Keratinocyte (primary cell): Measurements from ENCODE around the gene CHRNA1. TPM values are rescaled to one million over a fixed set of nuclear protein-coding genes. Genes with fewer than 3 reads are reported as not detected.

Source experiments
- DNase-seq: peaks from one replicate; pipeline ENCODE4 v3.0.0-alpha.2; 2011; ENCODE audit warnings: low read depth, missing footprints, low spot score
- FAIRE-seq: peaks from 2 replicates; lab custom pipeline; 2011; peaks lifted over from hg19 to GRCh38; lab: Jason Lieb, UNC
- H2AFZ ChIP-seq: 2 replicates; pipeline ENCODE4 v1.6.0; 2012; ENCODE audit warnings: low read length, control low read depth, inconsistent platforms; ENCODE audit not compliant: control insufficient read depth
- H3K27ac ChIP-seq: 2 replicates; pipeline ENCODE4 v1.5.1; 2011; ENCODE audit warnings: low read length; ENCODE audit not compliant: control insufficient read depth, insufficient read depth
- H3K27me3 ChIP-seq: 3 replicates; pipeline ENCODE4 v1.6.0; 2011; ENCODE audit warnings: low read length; ENCODE audit not compliant: control insufficient read depth, insufficient read depth; ENCODE audit errors: extremely low read depth
- H3K36me3 ChIP-seq, 2 experiments: 2 replicates in 1 of 2; 3 replicates in 1 of 2; pipeline ENCODE4 v1.5.1; 2011; ENCODE audit warnings: low read length in 2 of 2, mild to moderate bottlenecking in 1 of 2; ENCODE audit not compliant: control insufficient read depth in 2 of 2, insufficient read depth in 2 of 2; ENCODE audit errors: extremely low read depth in 1 of 2
- H3K4me1 ChIP-seq: 3 replicates; pipeline ENCODE4 v1.5.1; 2011; ENCODE audit warnings: low read length; ENCODE audit not compliant: control insufficient read depth, insufficient read depth; ENCODE audit errors: extremely low read depth
- H3K4me2 ChIP-seq: 3 replicates; pipeline ENCODE4 v1.6.0; 2011; ENCODE audit warnings: low read depth, low read length; ENCODE audit not compliant: control insufficient read depth, insufficient read depth; ENCODE audit errors: extremely low read depth
- H3K4me3 ChIP-seq, 3 experiments: fragments of 200-600 bp in 1 of 3; sonication (generic) in 1 of 3; 2 replicates in 2 of 3; 3 replicates in 1 of 3; pipeline ENCODE4 v1.5.1; 2011 to 2016; ENCODE audit warnings: low read length in 3 of 3, mild to moderate bottlenecking in 3 of 3, control low read depth in 2 of 3, inconsistent platforms in 1 of 3, low read depth in 1 of 3, mixed read lengths in 1 of 3, mixed run types in 1 of 3, moderate library complexity in 1 of 3; ENCODE audit not compliant: control insufficient read depth in 2 of 3, insufficient read depth in 2 of 3; ENCODE audit errors: extremely low read depth in 1 of 3
- H3K79me2 ChIP-seq: 2 replicates; pipeline ENCODE4 v1.6.0; 2012; ENCODE audit warnings: low read length; ENCODE audit not compliant: control insufficient read depth, insufficient read depth
- H3K9ac ChIP-seq: 3 replicates; pipeline ENCODE4 v1.6.0; 2011; ENCODE audit warnings: low read length; ENCODE audit not compliant: control insufficient read depth, insufficient read depth; ENCODE audit errors: extremely low read depth
- H3K9me1 ChIP-seq: 3 replicates; pipeline ENCODE4 v1.6.0; 2011; ENCODE audit warnings: low read length; ENCODE audit not compliant: control insufficient read depth, insufficient read depth; ENCODE audit errors: extremely low read depth
- H3K9me3 ChIP-seq: 2 replicates; pipeline ENCODE4 v1.5.1; 2012; ENCODE audit warnings: low read depth, low read length; ENCODE audit not compliant: control insufficient read depth
- H4K20me1 ChIP-seq: 3 replicates; pipeline ENCODE4 v1.6.0; 2011; ENCODE audit warnings: low read length; ENCODE audit not compliant: control insufficient read depth, insufficient read depth; ENCODE audit errors: extremely low read depth
- CTCF ChIP-seq, 3 experiments: IDR thresholded peaks in 1 of 3; conservative IDR thresholded peaks in 1 of 3; optimal IDR thresholded peaks in 1 of 3; 2 replicates in 2 of 3; 3 replicates in 1 of 3; pipeline versions ENCODE3 to v1.5.1; 2011; ENCODE audit warnings: low read length in 3 of 3, mild to moderate bottlenecking in 3 of 3, moderate library complexity in 2 of 3, control low read depth in 1 of 3, inconsistent platforms in 1 of 3; ENCODE audit not compliant: insufficient read depth in 2 of 3; ENCODE audit errors: extremely low read depth in 1 of 3
- EZH2 ChIP-seq: IDR thresholded peaks from one replicate; pipeline ENCODE4 v1.6.1; 2012; ENCODE audit warnings: inconsistent platforms, mild to moderate bottlenecking, low read length, moderate library complexity
- dilution Hi-C: fragments of 300-500 bp; cut with MboI; formaldehyde crosslinking; loops from one replicate; pipeline ENCODE4 v1.7.0; 2020; ENCODE audit warnings: low sequenced_read_pairs; ENCODE audit not compliant: extremely low pct_ligation_motif_present
- polyA plus RNA-seq, 5 experiments: library from polyadenylated mRNA; depleted of rRNA in 3 of 5; stranded (reverse) in 3 of 5; stranded (forward) in 1 of 5; unstranded in 1 of 5; fragments of >200 nt; gene quantifications; 1 replicate in 1 of 5; 2 replicates in 3 of 5; 3 replicates in 1 of 5; pipeline versions ENCODE4 v1.2.1 to v1.2.3, GENCODE V29; 2011 to 2012; ENCODE audit warnings: missing spikeins in 2 of 5, low read depth in 1 of 5, low replicate concordance in 1 of 5

CHRNA1 gene
- polyA plus RNA-seq, 1 donor (not counting 4 experiments of a cell fraction or from before 2014, with no cell fraction given): not detected

GRCh38 chr2:174771136-174771535 lies 6.9 kb upstream of the CHRNA1 start:
- Histone ChIP-seq H2AFZ (no peak overlapping the region), H3K4me2 (no peak overlapping the region), H3K27ac (no peak overlapping the region), H3K9me3 (no peaks in the 10 kb centered on the region), H3K79me2 (no peaks in the 10 kb centered on the region), H3K9me1 (no peaks in the 10 kb centered on the region), H3K4me1 (peaks cover 9% of the 10 kb centered on the region), H3K4me3 (no peak overlapping the region), H3K9ac (no peak overlapping the region), H3K36me3 (no peaks in the 10 kb centered on the region), H4K20me1 (no peaks in the 10 kb centered on the region), H3K27me3 (peaks cover 4% of the 10 kb centered on the region)
- TF ChIP-seq CTCF (optimal IDR thresholded peaks at IDR 0.05 in 1 of 3, IDR thresholded peaks at IDR 0.05 in 1 of 3, conservative IDR thresholded peaks at IDR 0.05 in 1 of 3; ENCODE audit: extremely low read depth in 1 of 3, insufficient read depth in 2 of 3, low read length in 3 of 3): no peak
- TF ChIP-seq EZH2: no peak
- DNase-seq (no peak), FAIRE-seq (no peak)
- dilution Hi-C loops: loop anchor here (25.0 kb wide), 1 partner anchor 191 kb away; no protein-coding TSS in a partner anchor

GRCh38 chr2:174768557-174768956 lies 4.3 kb upstream of the CHRNA1 start:
- Histone ChIP-seq H3K27ac (no peak overlapping the region), H3K9ac (no peak overlapping the region), H4K20me1 (no peaks in the 10 kb centered on the region), H2AFZ (no peak overlapping the region), H3K4me1 (peaks cover 3% of the 10 kb centered on the region), H3K9me3 (no peaks in the 10 kb centered on the region), H3K9me1 (no peaks in the 10 kb centered on the region), H3K36me3 (no peaks in the 10 kb centered on the region), H3K4me3 (no peak overlapping the region), H3K27me3 (peaks cover 4% of the 10 kb centered on the region), H3K79me2 (no peaks in the 10 kb centered on the region), H3K4me2 (no peak overlapping the region)
- FAIRE-seq (no peak), DNase-seq (no peak)
- no peak for TF ChIP-seq CTCF (optimal IDR thresholded peaks at IDR 0.05 in 1 of 3, IDR thresholded peaks at IDR 0.05 in 1 of 3, conservative IDR thresholded peaks at IDR 0.05 in 1 of 3; ENCODE audit: extremely low read depth in 1 of 3, insufficient read depth in 2 of 3, low read length in 3 of 3)
- no peak for TF ChIP-seq EZH2
- dilution Hi-C loops: loop anchor here (25.0 kb wide), 1 partner anchor 194 kb away; no protein-coding TSS in a partner anchor
